Effector CD4-positive, alpha-beta T cell (primary cell): ENCODE data around the gene THAP4.
A peak's percentile ranks its signal among the peaks of the same experiment; 100 is the strongest.
"Not testable (repeated sequence)": the region's sequence is repeated elsewhere in the genome, so short reads cannot be mapped to it uniquely, and the experiment has no call there.

ENCODE experiments used
- DNase-seq: peaks from one replicate; pipeline ENCODE4 v3.0.0-alpha.2; 2020

THAP4 gene

DNA sequence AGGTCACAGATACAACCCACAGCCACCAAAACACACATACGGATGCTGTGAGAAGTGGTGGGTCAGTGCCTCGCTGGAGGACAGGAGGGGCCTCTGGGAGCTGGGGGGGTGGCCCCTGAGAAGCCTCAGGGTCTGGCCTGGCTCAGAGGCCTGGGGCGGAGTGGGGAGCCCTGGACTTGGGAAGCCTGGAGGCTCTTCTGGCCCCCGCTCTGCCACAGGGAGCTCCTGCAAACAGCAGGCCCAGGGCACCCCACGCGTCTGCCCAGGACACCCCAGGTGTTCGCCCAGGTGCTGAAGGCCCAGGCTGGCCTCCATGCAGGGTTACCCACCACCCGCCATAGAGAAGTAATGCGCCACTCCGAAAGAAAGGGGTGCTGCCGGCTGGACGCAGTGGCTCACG is 25.9 kb downstream of the THAP4 start:
- DNase-seq, result no peak

DNA sequence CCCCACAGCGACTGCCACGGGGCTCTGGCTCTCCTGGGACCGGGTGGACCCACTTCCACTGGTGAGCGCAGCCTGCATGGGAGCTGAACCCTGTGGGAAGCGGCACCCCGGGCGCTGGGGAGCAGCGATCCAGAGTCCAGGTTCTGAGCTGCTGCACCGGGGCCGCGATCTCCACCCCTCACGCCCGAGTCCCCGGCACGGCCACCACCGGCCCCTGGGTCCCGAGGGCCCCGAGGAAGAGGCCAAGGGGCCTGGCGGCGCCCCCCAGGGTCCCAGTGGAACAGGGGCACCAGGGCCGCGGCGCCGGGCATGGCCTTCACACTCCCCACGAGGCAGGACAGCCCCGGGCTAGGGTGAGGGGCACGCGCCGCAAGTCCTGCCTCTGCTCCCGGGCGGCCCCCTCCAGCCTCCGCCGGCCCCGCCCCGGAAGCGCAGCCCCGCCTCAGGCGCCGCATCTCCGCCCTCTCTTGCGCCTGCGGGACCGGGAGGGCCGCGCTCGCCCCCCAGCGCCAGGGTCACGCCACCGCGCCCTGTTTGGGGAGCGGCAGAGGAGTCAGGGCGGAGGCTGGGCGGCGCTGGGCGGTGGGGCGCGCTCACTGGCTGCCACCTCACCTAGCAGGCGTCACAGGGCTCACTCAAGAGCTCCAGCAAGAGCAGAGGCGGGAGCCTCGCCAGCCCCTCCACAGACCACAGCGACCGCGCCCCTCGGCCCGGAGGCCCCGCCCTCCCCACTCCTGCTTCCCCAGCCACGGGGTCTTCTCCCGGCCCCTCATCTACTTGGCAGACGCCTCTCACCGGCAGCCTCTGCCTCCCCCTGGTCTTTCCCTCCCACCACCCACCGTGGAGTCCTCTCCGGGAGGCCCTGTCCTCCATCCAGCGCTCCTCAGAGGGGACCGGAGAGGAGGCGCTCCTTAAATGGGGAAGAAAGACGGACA is 26.8 kb downstream of the THAP4 start:
- peak; percentile 87 for DNase-seq

DNA sequence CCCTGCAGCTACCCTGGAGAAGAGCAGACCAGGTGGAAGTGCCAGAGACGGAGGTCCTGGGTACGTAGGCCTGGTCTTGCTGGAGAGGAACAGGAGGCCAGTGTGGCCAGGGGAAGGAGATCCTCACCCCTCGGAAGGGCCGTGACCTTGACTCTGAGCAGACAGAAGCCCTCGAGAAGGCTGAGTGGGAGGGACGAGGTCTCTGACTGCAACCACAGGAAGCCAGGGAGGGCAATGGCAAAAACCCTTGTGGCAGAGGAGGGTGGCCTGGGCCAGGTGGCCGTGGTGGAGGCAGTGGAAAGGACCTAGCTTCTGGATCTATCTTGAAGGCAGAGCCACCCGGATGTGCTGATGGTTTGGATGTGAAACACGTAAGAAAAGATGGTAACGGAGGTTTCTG is 28.1 kb downstream of the THAP4 start:
- no peak for DNase-seq

DNA sequence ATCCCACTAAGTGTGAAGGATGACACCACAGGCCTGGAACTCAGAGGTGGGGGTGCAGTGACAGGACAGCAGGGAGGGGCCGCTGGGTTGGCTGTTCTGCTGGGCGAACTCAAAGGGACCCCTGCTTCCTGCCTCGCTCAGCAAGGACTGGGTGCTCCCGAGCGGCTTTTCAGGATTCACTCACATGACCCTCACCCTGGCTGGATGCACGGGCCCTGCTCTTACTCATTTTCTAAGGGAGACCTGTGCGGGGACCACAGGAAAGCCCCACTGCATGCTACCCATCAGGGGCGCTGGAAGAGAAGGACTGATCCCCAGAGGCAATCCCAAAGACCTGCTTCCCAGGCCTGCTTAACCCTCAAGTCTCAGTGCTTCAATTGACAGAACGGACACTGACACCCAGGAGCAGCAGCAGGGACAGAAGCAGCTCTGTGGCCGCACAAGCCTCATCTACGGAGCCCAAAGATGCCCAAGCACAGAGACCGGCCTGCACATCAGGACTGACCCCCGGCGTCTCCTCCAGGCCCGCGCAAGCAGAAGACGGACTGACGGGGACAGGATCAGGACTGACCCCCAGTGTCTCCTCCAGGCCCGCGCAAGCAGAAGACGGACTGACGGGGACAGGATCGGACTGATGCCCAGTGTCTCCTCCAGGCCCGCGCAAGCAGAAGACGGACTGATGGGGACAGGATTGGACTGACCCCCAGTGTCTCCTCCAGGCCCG is 29.6 kb downstream of the THAP4 start:
- no peak for DNase-seq

DNA sequence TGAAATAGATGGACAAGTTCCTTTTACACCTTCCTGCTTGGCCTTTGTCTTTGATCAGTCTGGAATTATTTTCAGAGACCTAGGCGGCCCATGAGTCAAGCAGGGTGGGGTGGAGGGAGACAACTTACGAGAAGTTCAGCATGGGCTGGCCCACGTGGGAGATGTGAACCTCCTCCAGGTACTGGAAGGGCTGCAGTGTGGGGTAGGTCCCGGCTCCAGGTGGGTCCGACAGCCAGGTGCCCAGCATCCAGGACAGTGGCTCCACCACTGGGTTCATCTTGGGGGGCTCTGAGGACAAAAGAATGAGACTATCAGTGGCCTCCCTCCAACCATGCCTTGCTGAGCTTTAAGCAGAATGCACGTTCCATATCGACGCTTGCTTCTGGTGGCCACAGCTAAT is 30.8 kb downstream of the THAP4 start:
- no peak for DNase-seq

DNA sequence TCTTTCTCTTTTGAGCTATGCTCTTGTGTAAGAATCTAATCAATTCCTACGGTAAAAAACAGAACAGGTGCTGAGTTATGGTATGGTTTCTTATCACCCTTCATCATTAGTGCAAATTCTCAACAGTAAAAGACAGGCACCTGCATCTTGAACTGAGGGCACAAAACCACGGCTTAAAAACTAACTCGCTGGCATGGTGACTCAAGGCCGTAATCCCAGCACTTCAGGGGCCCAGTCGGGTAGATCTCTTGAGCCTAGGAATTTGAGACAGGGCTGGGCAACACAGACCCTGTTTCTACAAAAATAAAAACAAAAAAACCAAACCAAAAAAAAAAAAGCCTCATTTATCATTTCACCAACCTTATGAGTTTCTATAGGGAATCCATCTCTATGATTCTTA is 33.3 kb downstream of the THAP4 start:
- DNase-seq, result no peak

DNA sequence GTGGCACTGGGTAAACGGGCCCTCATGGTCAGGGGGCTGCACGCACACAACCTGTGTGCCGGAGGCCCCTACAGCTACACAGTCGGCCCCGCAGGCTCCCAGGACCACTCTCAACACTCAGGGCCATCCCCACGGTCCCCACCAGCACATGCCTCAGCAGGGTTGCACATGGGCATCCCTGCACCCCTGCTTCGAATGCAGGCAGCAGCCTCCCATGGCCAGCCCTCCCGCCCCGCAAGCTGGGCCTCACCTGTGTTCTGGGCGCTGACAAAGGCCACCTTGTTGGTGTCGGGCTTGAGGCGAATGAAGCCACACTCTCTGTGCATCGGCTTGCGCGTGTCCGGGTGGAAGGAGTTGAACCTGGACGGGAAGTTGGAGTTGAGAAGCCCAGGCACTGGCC is 34.2 kb downstream of the THAP4 start:
- DNase-seq, result no peak

DNA sequence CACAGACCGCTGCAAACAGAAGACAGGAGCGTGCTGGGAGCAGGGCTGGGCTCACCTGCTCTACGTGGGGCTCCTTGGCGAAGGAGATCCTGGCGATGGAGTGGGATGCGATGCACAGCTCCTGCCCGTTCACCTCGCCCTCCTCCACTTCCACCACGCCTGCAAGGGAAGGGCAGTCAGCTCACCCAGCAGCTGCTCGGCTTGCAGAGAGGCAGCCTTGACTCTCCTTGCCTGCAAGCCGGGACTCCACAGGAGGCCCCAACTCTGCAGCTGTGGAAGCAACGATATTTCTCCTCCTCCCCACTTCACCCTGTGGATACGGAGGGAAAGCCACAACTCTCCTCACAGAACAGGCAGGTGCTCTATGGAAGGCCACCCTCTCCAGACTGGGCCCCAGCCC is 35.1 kb downstream of the THAP4 start:
- no peak for DNase-seq

DNA sequence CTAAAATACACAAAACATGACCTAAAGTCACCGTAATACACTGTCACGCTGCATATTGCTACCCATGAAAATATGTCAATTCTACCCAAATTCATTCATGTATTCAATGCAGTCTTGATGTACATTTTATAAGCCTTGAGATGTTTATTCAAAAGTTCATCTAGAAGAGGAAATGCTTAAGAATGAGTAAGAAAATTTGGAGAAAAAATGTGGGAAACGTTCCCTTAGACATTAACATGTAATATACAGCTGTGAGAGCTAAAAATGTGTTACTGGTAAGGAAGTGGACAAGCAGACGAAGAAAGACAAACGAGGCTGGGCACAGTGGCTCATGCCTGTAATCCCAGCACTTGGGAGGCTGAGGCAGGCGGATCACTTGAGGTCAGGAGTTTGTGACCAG is 37.3 kb downstream of the THAP4 start:
- DNase-seq, result no peak

DNA sequence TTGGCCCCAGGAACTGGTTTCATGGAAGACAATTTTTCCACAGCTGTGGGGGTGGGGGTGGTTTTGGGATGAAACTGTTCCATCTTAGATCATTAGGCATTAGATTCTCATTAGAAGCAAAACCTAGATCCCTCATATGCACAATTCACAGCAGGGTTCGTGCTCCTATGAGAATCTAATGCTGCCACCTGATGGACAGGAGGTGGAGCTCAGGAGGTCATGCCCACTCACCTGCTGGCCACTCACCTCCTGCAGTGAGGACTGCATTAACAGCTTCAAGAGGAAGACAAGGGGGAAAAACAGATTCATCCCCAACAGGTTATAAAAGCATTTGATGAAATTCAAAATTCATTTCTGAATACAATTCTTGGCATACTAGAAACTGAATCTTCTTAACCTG is 38.5 kb downstream of the THAP4 start:
- no peak for DNase-seq

DNA sequence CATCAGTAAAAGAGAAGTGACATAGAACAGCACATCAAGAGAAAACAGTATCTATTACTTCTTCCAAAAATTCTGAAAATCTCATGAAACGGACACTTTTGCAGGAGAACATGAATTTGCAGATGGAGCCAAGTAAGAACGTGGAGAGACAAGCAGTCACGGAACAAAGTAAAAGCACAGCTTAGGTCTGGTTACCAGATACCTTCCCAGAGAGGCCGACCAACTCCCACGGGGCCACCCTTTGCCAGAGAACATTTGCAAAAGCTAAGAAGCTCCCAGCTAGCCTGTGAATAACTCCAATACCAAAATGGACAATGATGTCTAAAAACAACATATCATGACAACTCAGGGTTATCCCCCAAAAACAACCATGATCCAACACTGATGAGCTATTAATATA is 38.9 kb downstream of the THAP4 start:
- DNase-seq, result no peak

DNA sequence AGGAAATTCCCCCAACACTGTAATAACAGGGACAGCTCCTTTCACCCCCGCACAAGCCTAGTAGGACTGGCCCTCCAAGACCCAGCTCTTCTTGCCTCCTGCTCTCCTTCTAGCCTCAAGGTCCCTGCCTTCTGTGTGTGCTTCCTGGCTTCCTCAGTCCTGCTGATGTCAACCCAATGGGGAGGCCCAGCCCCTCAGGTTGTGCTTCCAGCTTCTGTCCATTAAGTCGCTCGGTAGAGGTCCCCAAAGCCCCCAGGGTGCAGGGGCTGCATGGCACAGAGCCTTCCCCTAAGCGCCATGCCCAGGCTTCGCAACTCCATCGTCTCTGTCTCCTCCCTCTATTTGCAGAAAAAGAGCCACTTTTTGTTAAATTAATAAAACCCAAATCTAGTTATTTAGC is 39.4 kb downstream of the THAP4 start:
- no peak for DNase-seq

DNA sequence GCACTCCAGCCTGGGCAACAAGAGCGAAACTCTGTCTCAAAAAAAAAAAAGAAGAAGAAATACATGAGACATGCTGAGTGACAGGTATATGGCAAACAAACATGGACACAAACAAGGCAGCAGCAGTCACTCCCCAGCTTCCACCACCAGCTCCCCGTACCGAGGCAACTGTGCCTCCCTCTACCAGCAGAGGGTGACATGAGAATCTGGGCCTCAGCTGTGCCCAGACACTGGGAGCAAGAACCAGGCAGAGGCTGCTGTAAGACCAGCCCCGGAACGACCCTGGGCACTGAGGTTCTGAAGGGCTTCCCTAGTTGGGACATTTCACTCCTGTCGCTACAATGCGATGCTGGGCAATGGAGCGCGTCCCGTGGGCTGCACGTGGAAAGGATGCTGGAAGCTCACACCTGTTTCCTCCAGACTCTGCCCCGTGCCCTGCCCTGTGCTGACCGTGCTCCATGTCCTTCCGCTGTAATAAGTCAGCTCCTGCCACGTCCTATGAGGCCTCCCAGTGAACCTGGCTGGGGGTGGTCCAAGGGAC is 41.3 kb downstream of the THAP4 start:
- DNase-seq, result no peak

DNA sequence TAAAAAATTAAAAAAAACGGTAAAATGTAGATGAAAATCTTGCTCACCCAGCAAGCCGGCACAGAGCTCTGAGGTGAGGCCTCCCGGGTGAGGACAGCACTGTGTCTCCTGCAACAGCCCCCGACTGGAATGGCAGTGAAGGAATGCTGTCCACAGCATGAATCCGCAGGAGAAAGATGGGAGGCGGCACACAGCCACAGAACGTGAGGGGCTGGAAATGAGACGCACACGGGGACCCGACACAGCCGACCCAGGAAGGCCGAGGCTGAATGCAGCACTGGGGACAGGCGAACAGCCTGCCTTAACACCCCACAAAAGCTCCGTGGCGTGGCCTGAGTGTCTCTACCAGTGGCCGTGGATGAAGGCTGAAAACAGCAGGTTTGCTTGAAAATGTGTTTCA is 43.7 kb downstream of the THAP4 start:
- no peak for DNase-seq

DNA sequence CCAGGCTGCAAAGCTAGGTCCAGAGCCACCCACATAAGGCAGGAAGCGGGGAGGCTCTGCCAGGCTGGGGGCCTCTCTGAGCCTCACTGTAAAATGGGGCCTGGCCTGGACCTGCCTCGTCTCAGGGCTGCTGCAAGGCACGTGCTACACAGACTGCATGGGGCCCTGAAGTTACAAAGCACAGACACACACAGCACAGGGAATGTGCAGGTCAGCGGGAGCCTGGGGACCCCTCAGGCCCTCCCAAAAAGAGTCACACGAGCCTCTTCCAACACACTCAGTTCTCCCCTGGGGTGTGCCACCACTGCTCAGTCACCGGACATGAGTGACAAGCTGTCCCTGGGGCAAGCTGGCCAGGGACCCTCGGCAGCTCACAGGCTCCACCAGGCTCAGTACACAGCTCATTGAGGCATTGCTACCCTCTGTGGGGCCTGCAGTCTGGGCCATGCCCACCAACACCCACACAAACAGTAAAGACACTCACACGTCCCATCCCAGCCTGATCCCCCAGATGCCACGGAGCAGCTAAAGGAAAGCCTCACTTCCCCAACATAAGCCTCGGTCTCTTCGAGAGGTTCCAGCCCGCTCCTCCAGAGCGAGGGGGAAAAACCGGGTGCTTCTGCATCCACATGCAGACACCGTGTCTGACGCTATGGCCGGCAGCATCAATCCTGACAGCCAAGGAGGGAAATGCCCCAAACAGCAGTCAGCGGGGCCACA is 44.7 kb downstream of the THAP4 start:
- no peak for DNase-seq

DNA sequence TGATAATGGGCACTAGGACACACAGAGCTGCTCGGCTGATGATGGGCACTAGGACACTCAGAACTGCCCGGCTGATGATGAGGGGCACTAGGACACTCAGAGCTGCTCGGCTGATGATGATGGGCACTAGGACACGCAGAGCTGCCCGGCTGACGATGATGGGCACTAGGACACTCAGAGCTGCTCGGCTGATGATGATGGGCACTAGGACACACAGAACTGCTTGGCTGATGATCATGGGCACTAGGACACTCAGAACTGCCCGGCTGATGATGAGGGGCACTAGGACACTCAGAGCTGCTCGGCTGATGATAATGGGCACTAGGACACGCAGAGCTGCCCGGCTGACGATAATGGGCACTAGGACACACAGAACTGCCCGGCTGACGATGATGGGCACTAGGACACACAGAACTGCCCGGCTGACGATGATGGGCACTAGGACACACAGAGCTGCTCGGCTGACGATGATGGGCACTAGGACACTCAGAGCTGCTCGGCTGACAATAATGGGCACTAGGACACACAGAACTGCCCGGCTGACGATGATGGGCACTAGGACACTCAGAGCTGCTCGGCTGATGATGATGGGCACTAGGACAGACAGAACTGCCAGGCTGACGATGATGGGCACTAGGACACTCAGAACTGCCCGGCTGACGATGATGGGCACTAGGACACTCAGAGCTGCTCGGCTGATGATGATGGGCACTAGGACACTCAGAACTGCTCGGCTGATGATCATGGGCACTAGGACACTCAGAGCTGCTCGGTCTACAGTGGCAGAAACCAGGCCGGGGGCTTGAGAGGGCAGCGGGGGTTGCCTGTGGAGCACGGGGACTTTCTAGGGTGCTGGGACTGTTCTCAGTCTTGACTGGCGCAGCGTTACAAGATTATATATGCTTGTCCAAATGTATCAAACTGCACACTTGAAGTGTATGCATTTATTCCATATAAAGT is 46.2 kb downstream of the THAP4 start:
- DNase-seq, result not testable (repeated sequence)

DNA sequence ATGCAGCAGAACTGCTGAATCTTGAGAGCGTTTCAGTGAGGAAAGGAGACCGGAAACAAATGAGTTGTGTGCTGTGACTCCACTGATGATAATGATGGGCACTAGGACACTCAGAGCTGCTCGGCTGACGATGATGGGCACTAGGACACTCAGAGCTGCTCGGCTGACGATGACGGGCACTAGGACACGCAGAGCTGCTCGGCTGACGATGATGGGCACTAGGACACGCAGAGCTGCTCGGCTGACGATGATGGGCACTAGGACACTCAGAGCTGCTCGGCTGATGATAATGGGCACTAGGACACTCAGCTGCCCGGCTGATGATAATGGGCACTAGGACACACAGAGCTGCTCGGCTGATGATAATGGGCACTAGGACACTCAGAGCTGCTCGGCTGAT is 47.1 kb downstream of the THAP4 start:
- DNase-seq, result not testable (repeated sequence)

DNA sequence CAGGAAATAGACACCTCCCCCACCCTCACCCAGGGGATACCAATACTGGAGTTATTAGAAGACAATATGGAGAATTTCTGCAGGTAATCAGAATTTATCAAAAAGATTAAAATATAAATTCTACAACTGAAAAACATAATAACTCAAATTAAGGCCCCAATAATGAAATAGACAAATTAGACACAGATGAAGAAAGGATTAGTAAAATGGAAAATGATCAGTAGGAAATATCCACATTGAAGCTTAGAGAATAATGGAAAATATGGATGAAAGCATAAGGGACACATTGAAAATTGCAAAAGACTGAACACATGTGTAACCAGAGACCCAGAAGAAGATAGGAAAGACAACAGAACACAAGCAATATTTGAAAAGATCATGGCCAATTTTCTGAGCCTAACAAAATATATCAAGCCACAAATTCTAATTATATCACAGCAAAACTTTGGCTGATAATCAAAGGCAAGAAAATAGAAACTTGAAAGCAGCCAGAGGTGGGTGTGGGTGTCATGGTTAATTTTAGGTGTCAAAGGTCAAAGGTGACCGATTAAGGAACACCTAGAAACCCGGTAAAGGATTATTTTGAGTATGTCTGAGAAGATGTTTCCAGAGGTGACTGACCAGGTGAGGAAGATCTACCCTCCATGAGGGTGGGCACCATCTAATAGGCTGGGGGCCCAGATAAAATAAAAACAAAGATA is 50.2 kb downstream of the THAP4 start:
- DNase-seq, result no peak

DNA sequence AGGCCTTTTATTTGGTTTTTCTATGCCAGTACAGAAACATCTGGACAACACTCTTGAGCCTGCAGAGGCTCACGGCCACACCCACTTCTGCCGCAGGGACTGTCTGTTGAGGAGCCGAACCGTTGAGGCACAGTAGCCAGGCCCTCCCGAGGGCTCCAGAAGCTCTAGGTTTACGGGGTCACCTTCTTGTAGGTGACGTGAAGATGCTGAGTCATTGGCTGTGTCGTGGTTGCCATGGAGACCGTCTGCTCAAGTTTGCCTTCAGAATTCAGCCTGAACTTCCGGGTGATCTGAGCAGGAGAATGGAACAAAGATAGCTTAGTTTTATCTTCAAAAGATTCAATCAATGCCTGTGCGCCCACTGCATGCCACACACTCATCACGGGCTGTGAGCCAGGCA is 52.5 kb downstream of the THAP4 start:
- no peak for DNase-seq

DNA sequence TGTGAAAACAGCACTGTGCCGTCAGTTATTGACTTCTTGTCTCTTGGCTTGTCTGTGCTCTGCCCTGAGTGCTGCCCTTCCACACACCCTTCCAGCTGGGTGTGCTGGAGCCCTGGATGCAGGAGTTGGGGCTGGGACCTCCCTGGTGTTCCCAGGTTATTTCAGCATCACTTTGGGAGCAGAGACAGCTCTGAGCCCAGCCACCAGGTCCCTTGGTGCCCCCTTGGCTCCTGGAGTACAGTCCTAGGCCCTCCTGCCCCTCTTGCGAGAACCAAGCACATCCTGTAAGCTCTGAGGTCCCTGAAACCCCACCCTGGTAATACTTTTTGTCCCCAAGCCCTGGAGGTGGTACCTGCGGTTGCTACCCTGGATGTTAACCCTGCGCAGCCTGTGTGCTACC is 54.2 kb downstream of the THAP4 start:
- no peak for DNase-seq

DNA sequence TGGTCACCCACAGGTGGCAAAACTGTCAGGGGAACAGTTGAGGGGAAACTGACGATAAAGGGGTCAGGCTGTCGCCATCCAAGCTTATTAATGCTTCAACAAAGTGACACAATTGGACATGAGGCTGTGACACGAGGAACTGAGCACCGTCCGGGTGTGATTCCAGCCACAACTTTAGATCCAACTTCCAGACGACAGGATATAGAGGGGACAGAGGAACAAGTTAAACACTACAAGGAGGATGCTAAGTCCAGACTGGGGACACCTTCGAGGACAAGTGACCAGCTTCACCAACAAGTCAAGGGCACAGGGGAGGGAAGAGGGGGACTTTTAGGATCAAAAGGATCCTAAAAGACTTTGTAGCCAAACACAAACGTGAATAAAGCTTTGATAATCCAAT is 54.6 kb downstream of the THAP4 start:
- no peak for DNase-seq
